GM12864 (cell line): ENCODE data around the gene PYY.

ENCODE experiments used
- DNase-seq: peaks from one replicate; pipeline ENCODE4 v3.0.0-alpha.2; 2011; ENCODE audit warnings: low read depth
- H3K4me3 ChIP-seq: 2 replicates; pipeline ENCODE4 v1.5.1; 2011; ENCODE audit warnings: mild to moderate bottlenecking, low read depth, low read length, control low read depth
- TF ChIP-seq, protein P1 (sequence below): IDR thresholded peaks from 2 replicates; pipeline ENCODE4 v1.5.1; 2011; ENCODE audit warnings: low read depth, mild to moderate bottlenecking, moderate library complexity, low read length, control low read depth, inconsistent platforms; ENCODE audit errors: missing control alignments

The PYY gene

DNA sequence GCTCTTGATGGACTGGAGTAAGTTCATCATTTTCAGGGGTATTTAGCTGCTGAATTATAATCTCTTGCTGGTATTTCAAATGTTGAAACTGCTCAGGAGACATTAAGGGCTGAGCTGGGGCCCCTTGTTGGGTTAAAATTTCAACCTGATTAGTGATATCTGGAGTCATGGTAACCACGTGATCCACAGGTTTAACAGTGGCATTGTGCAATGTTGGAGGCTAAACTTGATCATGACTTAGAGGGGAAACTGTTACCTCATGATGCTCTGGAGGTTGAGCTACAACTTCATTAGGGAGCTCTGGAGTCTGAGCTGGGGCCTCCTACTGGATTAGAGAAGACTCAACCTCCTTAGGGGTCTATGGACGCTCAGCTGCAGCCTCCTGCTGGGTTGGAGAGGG, 29.2 kb downstream of the PYY start:
- H3K4me3 ChIP-seq = no peak overlapping the region
- no peak for DNase-seq
- TF ChIP-seq, protein P1, sequence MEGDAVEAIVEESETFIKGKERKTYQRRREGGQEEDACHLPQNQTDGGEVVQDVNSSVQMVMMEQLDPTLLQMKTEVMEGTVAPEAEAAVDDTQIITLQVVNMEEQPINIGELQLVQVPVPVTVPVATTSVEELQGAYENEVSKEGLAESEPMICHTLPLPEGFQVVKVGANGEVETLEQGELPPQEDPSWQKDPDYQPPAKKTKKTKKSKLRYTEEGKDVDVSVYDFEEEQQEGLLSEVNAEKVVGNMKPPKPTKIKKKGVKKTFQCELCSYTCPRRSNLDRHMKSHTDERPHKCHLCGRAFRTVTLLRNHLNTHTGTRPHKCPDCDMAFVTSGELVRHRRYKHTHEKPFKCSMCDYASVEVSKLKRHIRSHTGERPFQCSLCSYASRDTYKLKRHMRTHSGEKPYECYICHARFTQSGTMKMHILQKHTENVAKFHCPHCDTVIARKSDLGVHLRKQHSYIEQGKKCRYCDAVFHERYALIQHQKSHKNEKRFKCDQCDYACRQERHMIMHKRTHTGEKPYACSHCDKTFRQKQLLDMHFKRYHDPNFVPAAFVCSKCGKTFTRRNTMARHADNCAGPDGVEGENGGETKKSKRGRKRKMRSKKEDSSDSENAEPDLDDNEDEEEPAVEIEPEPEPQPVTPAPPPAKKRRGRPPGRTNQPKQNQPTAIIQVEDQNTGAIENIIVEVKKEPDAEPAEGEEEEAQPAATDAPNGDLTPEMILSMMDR = no peak

DNA sequence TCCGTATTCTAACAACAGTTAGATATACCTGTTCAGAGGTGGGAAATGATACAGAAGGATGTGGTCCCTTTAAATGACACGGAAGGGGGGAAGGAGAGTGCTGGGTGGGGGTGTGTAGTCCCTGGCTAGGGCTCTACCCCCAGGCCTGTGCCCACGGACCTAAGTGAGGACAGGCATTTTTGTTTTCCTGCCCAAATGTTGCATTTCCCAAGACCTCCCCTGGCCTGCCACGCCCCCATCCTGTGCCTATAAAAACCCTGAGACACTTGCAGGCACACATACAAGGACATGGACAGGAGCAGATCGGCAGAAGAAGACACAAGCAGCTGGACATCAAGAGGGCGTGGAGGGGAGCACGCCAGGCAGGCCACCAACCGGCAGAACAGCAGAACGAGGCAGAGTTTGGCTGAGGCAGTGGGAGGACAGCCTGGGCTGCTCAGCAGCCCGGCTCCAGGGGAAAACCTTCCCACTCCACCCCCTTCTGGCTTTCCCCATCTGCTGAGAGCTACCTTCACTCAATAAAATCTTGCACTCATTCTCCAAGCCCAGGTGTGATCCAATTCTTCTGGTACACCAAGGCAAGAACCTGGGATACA, 33.1 kb downstream of the PYY start:
- TF ChIP-seq, protein P1 = no peak
- no peak for DNase-seq
- no peak overlapping the region for H3K4me3 ChIP-seq

DNA sequence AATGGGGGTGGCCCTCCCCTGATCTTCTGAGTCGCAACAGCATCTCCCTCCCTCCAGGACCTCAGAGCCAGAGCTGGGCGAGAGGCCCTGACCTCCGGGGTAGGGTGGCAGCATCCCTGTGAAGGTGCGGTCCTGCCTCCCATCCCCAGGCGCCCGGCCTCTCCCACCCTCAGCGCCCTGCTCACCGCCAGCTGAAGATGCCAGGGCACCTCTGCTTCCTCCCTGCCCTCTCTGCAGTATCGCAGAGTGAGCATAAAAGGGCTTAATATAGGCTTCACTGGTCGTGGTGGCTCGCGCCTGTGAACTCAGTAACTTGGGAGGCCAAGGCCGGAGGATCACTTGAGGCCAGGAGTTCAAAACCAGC, 35.7 kb downstream of the PYY start:
- DNase-seq = no peak
- TF ChIP-seq, protein P1 = no peak
- H3K4me3 ChIP-seq = peak overlapping the region; percentile 52

DNA sequence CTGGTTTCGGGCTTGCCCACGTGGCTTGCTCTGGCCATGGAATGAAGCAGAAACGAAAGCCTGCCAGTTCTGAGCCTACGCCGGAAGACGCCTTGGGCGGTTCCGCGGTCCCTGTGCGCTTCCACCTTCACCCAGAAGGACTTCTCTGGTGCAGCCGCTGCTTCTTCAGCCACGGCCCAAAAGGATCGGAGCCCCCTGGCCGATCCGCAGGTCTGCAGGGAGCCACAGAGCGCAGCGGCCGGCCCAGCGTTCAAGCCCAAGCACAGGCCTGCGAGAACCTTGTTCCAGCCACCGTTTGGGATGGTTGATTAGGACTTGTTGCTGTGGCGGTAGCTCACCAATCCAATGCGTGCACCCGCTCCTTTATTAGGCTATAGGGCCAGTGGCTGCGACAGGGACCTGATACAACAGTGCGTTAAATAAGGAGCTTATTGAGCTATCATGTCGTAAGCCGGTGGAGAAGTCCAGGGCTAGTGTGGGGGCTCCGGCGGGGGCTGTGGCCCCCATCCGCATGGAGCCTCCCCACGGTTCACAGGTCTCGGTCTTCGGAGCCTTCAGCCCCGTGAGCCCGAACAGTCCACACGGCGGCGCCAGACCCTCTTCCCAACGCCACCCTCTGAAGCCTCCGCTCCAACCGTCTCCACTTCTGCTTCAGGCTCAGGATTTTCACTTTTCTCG, 36.3 kb downstream of the PYY start:
- no peak for DNase-seq
- peak overlapping the region; percentile 52 for H3K4me3 ChIP-seq
- TF ChIP-seq, protein P1 = peak; percentile 73

DNA sequence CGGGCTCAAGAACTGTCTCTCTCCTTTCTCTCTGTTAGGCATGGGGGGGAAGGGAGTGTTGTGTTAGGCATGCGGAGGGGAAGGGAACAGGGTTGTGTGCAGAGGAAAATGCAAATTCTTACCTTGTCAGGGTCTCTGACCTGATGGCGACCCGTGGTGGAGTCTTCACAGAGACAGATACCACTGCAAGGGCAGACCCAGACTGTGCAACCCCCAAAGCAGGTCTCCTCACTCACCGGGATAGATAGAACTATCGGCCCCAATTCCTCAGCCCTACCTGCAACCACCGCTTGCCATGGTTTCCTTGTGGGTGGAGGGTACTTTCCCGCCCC, 36.8 kb downstream of the PYY start:
- no peak for DNase-seq
- H3K4me3 ChIP-seq = peak overlapping the region; percentile 52
- TF ChIP-seq, protein P1 = no peak

DNA sequence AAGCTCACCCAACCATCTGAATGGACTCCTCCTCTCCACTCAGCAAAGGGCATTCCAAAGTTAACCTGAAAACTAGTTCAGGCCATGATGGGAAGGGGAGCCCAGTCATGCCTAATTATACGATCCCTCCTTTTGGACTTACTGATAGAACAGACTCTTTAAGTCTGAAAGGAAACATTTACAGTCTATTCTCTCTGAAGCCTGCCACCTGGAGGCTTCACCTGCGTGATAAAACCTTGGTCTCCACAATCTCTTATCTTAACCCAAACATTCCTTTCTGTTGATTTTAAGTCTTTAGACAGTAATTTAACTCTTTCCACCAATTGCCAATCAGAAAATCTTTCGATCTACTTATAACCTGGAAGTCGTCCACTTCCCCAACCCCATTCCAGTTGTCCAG, 37.4 kb downstream of the PYY start:
- TF ChIP-seq, protein P1 = peak; percentile 4
- H3K4me3 ChIP-seq = no peak overlapping the region
- DNase-seq = no peak

DNA sequence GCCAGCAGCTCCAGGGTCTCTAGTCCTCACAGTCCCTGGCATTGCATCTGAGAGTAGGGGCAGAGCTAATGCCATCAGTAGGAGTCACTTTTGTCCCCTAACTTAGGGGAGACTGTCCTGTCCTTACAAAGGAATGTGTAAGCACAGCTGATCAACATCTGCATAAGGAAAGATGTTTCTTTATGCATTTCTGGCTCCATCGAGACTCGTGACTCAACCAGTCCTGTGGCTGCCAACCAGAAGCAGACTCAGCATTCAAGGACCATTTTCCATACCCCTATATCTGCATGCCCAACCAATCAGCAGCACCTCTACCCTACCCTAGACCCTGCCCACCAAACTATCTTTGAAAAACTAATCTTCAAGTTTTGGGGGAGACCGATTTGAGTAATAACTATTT, 38.2 kb downstream of the PYY start:
- H3K4me3 ChIP-seq = no peak overlapping the region
- DNase-seq = no peak
- TF ChIP-seq, protein P1 = no peak
